NCI-H82 (cell line): ENCODE data around the gene HS6ST1.

ENCODE experiments used
- DNase-seq: peaks from one replicate; lab custom pipeline; 2025; lab: John Stamatoyannopoulos, UW

The HS6ST1 gene

GRCh38 chr2:128310094-128310716 is 8.5 kb downstream of the HS6ST1 start:
- DNase-seq, result peak; percentile 27

GRCh38 chr2:128309280-128310093 is 9.2 kb downstream of the HS6ST1 start:
- peak; percentile 79 for DNase-seq

- no peak for DNase-seq
These were observed 9.8 kb downstream of the HS6ST1 start for GRCh38 chr2:128308889-128309279.

- DNase-seq, result no peak
These were observed 10.4 kb downstream of the HS6ST1 start for GRCh38 chr2:128308284-128308731.

GRCh38 chr2:128307595-128307994 is 11.1 kb downstream of the HS6ST1 start:
- DNase-seq, result no peak

GRCh38 chr2:128306931-128307460 is 11.7 kb downstream of the HS6ST1 start:
- DNase-seq, result no peak

- DNase-seq, result peak; percentile 91
These were observed 12.4 kb downstream of the HS6ST1 start for GRCh38 chr2:128306081-128306930.

GRCh38 chr2:128305555-128306080 is 13.1 kb downstream of the HS6ST1 start:
- DNase-seq, result peak; percentile 98

GRCh38 chr2:128304715-128305554 is 13.7 kb downstream of the HS6ST1 start:
- peak; percentile 85 for DNase-seq

- no peak for DNase-seq
These were observed 14.3 kb downstream of the HS6ST1 start for GRCh38 chr2:128304330-128304714.

GRCh38 chr2:128303911-128304310 is 14.8 kb downstream of the HS6ST1 start:
- peak; percentile 76 for DNase-seq

GRCh38 chr2:128303095-128303791 is 15.4 kb downstream of the HS6ST1 start:
- DNase-seq, result no peak

- no peak for DNase-seq
These were observed 16.0 kb downstream of the HS6ST1 start for GRCh38 chr2:128302744-128303067.

GRCh38 chr2:128302011-128302743 is 16.5 kb downstream of the HS6ST1 start:
- peak; percentile 39 for DNase-seq

GRCh38 chr2:128301501-128301966 is 17.1 kb downstream of the HS6ST1 start:
- DNase-seq, result peak; percentile 34

GRCh38 chr2:128301021-128301420 is 17.6 kb downstream of the HS6ST1 start:
- no peak for DNase-seq

- peak; percentile 84 for DNase-seq
These were observed 18.3 kb downstream of the HS6ST1 start for GRCh38 chr2:128300151-128301020.

- DNase-seq, result peak; percentile 96
These were observed 19.0 kb downstream of the HS6ST1 start for GRCh38 chr2:128299628-128300027.
